HK-2 (cell line): ENCODE data around the gene TMEM161B.
"Not testable (repeated sequence)": the region's sequence is repeated elsewhere in the genome, so short reads cannot be mapped to it uniquely, and the experiment has no call there.

Source experiments
- DNase-seq: peaks from one replicate; pipeline ENCODE4 v3.0.0-alpha.2; 2018; ENCODE audit not compliant: unreplicated experiment

TMEM161B gene

GRCh38 chr5:88183255-88183654, 85.4 kb downstream of the TMEM161B start:
- DNase-seq = no peak

- DNase-seq = not testable (repeated sequence)
These were observed 91.2 kb downstream of the TMEM161B start for GRCh38 chr5:88177486-88177885.

- no peak for DNase-seq
These were observed 95.5 kb downstream of the TMEM161B start for GRCh38 chr5:88172847-88173758.

- no peak for DNase-seq
These were observed 109.1 kb downstream of the TMEM161B start for GRCh38 chr5:88159591-88159990.

- DNase-seq = no peak
These were observed 110.6 kb downstream of the TMEM161B start for GRCh38 chr5:88158056-88158455.

- DNase-seq = no peak
These were observed 113.8 kb downstream of the TMEM161B start for GRCh38 chr5:88154891-88155290.

GRCh38 chr5:88150747-88151146, 117.9 kb downstream of the TMEM161B start:
- no peak for DNase-seq

- no peak for DNase-seq
These were observed 122.8 kb downstream of the TMEM161B start for GRCh38 chr5:88145611-88146467.

GRCh38 chr5:88145221-88145610, 123.4 kb downstream of the TMEM161B start:
- DNase-seq = no peak
